HG02885 (cell line): ENCODE data around the gene AKAP3.
A peak's percentile ranks its signal among the peaks of the same experiment; 100 is the strongest.

ENCODE experiments used
- ATAC-seq: cut with Tn5 transposase; IDR thresholded peaks from one replicate; pipeline ENCODE4 v1.9.1; 2021; ENCODE audit warnings: mild to moderate bottlenecking; ENCODE audit not compliant: unreplicated experiment, poor library complexity

AKAP3 gene

GRCh38 chr12:4648501-4649357 lies at the start of gene AKAP3, which contains the start of gene NDUFA9:
AKAP3 (minus strand) TSS chr12:4649051; CDS start chr12:4638196, 10,855 bp downstream.
NDUFA9 (plus strand) TSS chr12:4649114; CDS start chr12:4649127, 13 bp downstream.
- peak; percentile 78 for ATAC-seq

GRCh38 chr12:4690760-4691159 lies 41.9 kb upstream of the AKAP3 start:
- no peak for ATAC-seq

- ATAC-seq, result no peak
These were observed 36.5 kb upstream of the AKAP3 start for GRCh38 chr12:4685317-4685716.

- ATAC-seq, result no peak
These were observed 32.9 kb upstream of the AKAP3 start for GRCh38 chr12:4681732-4682131.

DNA sequence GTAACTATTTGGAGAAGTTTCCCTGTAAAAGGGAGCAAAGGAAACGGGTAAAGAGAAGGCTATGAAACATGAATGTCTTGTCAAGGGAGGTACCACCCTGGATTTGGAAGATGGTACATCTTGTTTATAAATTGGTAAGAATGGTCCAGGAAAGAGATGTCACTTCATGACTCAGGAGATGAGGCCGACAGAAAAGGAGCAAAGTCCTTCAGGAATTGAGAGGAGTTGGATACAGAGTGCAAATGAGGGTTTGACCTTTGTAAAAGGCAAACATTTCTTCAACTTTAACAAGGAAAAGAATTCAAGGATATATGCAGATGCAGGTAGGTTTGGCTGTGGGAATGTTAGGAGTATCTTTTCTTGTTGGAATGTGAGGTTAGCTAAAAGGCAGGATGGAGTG lies 30.9 kb upstream of the AKAP3 start:
- ATAC-seq, result no peak

DNA sequence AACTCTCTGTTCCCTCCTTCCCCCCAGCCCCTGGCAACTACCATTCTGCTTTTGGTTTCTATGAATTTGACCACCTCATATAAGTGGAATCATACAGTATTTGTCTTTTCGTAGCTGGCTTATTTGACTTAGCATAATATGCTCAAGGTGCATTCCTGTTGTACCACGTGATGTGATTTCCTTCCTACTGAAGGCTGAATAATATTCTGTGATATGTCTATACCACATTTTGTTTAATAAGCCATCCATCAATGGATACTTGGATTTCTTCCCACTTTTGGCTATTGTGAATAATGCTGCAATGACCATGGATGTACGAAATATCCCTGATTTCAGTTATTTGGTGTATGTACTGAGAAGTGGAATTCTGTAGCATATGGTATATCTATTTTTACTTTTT lies 16.4 kb upstream of the AKAP3 start:
- ATAC-seq, result no peak

DNA sequence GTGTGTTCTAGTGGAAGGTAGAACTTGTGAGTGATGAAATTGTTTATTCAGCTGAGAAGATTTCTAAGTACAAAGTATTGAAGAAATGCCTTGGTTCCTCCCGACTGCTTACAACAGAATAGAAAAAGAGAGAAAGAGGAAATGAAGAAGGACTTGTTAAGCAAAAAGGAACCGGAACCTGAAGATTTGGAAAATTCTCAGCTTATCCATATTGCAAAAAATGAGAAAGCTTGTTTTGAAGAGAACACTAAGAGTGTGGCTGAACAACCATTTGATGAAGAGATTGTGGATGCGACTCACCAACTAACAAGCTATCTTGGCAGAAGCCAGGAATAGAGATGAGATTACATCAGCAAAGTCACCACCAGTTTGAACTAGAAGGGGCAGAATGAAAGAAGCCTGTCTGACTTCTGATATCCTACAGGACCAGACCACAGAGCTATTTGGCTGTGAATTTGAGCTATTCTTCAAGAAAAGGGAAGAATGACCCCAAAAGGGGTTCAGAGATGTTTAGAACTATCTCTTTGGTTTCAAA lies 15.2 kb upstream of the AKAP3 start:
- ATAC-seq, result no peak

- no peak for ATAC-seq
These were observed 4.8 kb upstream of the AKAP3 start for GRCh38 chr12:4653691-4654090.

GRCh38 chr12:4653257-4653656 lies 4.4 kb upstream of the AKAP3 start:
- no peak for ATAC-seq

GRCh38 chr12:4649358-4649661 lies 459 bp upstream of the AKAP3 start:
- no peak for ATAC-seq

- peak; percentile 36 for ATAC-seq
These were observed 749 bp downstream of the AKAP3 start for GRCh38 chr12:4648104-4648500.

- no peak for ATAC-seq
These were observed 3.8 kb downstream of the AKAP3 start for GRCh38 chr12:4645023-4645422.

DNA sequence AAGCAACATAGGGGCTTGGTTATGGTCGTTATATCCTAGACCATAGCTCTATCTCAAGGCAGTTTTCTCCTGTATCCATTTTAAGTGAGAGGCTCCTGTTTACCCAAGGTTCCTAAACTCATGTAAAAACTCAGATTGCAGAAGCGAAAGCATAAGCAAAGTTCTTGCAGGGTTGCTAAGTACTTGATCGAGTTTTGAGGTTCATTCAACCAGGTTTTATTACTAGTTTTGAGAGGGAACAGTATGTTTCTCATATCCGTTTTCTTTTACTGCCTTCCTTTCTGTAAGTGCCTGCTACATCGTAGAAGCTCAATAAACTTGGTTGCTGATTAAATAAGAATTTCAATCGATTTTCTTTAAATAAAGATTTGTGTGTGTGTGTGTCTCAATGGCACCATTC lies 5.1 kb downstream of the AKAP3 start:
- ATAC-seq, result peak; percentile 80

GRCh38 chr12:4630262-4630661 lies 18.6 kb downstream of the AKAP3 start:
- ATAC-seq, result no peak

- ATAC-seq, result no peak
These were observed 20.4 kb downstream of the AKAP3 start for GRCh38 chr12:4628406-4628805.

- ATAC-seq, result no peak
These were observed 22.3 kb downstream of the AKAP3 start for GRCh38 chr12:4626543-4626942.

DNA sequence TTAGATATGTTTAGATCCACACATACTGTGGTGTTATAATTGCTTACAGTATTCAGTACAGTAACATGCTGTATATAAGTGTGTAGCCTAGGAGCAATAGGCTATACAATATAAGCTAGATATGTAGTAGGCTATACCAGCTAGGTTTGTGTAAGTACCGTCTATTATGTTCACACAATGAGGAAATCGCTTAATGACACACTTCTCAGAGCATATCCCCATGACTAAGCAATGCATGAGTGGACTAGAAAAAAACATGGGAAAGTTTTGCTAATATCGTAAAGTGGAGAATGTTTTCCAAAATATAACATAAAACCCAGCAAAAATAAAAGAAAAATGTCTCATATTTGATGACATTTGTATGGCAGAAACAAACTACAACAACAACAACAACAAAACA lies 27.3 kb downstream of the AKAP3 start:
- ATAC-seq, result no peak

DNA sequence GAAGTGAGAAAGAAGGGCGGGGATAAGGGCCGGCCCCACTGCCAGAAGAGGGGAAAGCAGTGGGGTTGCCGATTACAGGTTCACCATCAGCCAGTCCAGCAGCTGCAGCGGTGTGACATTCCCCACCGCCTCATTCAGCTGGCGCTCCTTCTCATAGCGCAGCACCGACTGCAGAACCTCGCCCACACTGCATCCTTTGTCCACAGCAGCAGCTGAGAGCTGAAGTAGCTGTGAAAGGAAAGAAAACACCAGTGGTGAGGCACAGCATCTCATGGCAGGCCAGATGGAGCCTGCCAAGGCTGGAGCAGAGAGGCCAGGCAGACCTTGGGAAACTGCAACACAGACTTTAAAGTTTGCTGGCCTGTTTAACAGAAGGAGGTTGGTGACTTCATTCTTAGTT lies 33.2 kb downstream of the AKAP3 start:
- no peak for ATAC-seq

DNA sequence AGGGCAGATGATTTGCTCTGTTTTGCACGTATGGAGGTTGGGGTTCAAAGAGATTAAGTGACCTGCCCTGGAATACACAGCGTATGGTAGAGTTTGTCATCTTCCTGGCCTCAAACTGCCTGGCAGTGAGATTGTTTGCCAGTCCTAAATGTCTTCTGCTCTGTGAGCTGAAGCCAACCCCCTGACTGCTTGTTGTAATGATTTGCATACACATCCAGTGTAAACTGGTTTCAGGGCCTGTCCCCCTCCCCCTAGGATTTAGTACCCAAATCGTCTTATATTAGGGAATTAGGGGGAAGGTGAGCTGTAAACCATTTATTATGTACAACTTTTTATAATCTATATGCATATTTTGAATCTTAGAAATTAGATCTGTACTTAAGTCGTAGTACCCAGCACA lies 38.4 kb downstream of the AKAP3 start:
- no peak for ATAC-seq

GRCh38 chr12:4609071-4609470 lies 39.8 kb downstream of the AKAP3 start:
- no peak for ATAC-seq

- ATAC-seq, result no peak
These were observed 41.8 kb downstream of the AKAP3 start for GRCh38 chr12:4607056-4607455.

GRCh38 chr12:4604684-4605193 lies 44.1 kb downstream of the AKAP3 start:
- peak; percentile 97 for ATAC-seq
